Measurements from ENCODE around the gene PTPRF.

GRCh38 chr1:43621861-43622260, 91.2 kb downstream of the PTPRF start:
- TF ChIP-seq, protein P1, sequence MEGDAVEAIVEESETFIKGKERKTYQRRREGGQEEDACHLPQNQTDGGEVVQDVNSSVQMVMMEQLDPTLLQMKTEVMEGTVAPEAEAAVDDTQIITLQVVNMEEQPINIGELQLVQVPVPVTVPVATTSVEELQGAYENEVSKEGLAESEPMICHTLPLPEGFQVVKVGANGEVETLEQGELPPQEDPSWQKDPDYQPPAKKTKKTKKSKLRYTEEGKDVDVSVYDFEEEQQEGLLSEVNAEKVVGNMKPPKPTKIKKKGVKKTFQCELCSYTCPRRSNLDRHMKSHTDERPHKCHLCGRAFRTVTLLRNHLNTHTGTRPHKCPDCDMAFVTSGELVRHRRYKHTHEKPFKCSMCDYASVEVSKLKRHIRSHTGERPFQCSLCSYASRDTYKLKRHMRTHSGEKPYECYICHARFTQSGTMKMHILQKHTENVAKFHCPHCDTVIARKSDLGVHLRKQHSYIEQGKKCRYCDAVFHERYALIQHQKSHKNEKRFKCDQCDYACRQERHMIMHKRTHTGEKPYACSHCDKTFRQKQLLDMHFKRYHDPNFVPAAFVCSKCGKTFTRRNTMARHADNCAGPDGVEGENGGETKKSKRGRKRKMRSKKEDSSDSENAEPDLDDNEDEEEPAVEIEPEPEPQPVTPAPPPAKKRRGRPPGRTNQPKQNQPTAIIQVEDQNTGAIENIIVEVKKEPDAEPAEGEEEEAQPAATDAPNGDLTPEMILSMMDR (IDR thresholded peaks at IDR 0.05) = no peak
- TF ChIP-seq POLR2A (IDR thresholded peaks at IDR 0.05) = no peak
